Activated T-cell treated with anti-CD3 and anti-CD28 coated beads, Interleukin-2, amount 50 U/mL, for 72 hours (primary cell): ENCODE results near the gene RASA2. TPM values are rescaled to one million over a fixed set of nuclear protein-coding genes. Genes with fewer than 3 reads are reported as not detected.
"Not testable (repeated sequence)": the region's sequence is repeated elsewhere in the genome, so short reads cannot be mapped to it uniquely, and the experiment has no call there.

ENCODE experiments used
- ATAC-seq, 2 donors: fragments of 150-1000 bp; cut with Tn5 transposase; replicated peaks in 1 of 2; 2 replicates each; pipeline ENCODE4 v1.10.0; 2021; ENCODE audit warnings: moderate library complexity in 2 of 2, mild to moderate bottlenecking in 1 of 2
- DNase-seq, 2 donors: peaks; one replicate each; pipeline ENCODE4 v3.0.0; 2021 to 2022; ENCODE audit warnings: mixed read lengths in 1 of 2
- H3K27ac Mint-ChIP-seq: one replicate; pipeline ENCODE4 v1.8.0; 2022; ENCODE audit warnings: mild to moderate bottlenecking, moderate library complexity, mixed read lengths
- H3K27me3 Mint-ChIP-seq: one replicate; pipeline ENCODE4 v1.8.0; 2022; ENCODE audit warnings: low read depth, mixed read lengths
- H3K36me3 Mint-ChIP-seq, 2 donors: one replicate each; pipeline ENCODE4 v1.8.0; 2022; ENCODE audit warnings: mixed read lengths in 2 of 2, mild to moderate bottlenecking in 1 of 2; ENCODE audit not compliant: insufficient read depth in 2 of 2
- H3K4me1 Mint-ChIP-seq: one replicate; pipeline ENCODE4 v1.8.0; 2022; ENCODE audit warnings: low read depth, mixed read lengths
- H3K4me3 Mint-ChIP-seq, 2 donors: one replicate each; pipeline ENCODE4 v1.8.0; 2022; ENCODE audit warnings: mild to moderate bottlenecking in 2 of 2, mixed read lengths in 2 of 2, moderate library complexity in 2 of 2
- H3K9me3 Mint-ChIP-seq, 2 donors: one replicate each; pipeline ENCODE4 v1.8.0; 2022; ENCODE audit warnings: mixed read lengths in 2 of 2
- total RNA-seq, 2 donors: library from RNA; stranded (reverse); gene quantifications; one replicate each; pipeline ENCODE4 v1.2.3, GENCODE V29; 2022

RASA2 gene
- total RNA-seq, 2 donors from 2014 or later: 34.4 to 37.3 TPM

GRCh38 chr3:141487521-141488252 is 860 bp downstream of the RASA2 start:
- ATAC-seq (peak; percentile 73), DNase-seq (peak; percentile 90 to 93)
- Mint-ChIP-seq H3K4me1 (peaks cover 66% of the 10 kb centered on the region), H3K4me3 (peak overlapping the region; percentile 92 to 100), H3K9me3 (no peaks in the 10 kb centered on the region), H3K27ac (peak overlapping the region; percentile 99), H3K36me3 (peaks cover 4 to 8% of the 10 kb centered on the region in 2 donors), H3K27me3 (no peaks in the 10 kb centered on the region)

GRCh38 chr3:141489203-141489602 is 2.4 kb downstream of the RASA2 start:
- Mint-ChIP-seq H3K36me3 (peaks cover 4 to 8% of the 10 kb centered on the region in 2 donors), H3K9me3 (no peaks in the 10 kb centered on the region), H3K27me3 (no peaks in the 10 kb centered on the region), H3K4me3 (peak overlapping the region; percentile 92 to 100), H3K4me1 (peaks cover 81% of the 10 kb centered on the region), H3K27ac (peak overlapping the region; percentile 97)
- DNase-seq: peak in 1 of 2 donors; percentile 31
- ATAC-seq: no peak

GRCh38 chr3:141491081-141491480 is 4.3 kb downstream of the RASA2 start:
- H3K27me3 Mint-ChIP-seq: no peaks in the 10 kb centered on the region
- H3K4me1 Mint-ChIP-seq: peaks cover 89% of the 10 kb centered on the region
- DNase-seq: no peak
- H3K9me3 Mint-ChIP-seq: no peaks in the 10 kb centered on the region
- ATAC-seq: no peak
- H3K36me3 Mint-ChIP-seq: peaks cover 8 to 16% of the 10 kb centered on the region in 2 donors
- H3K4me3 Mint-ChIP-seq: peak overlapping the region; percentile 49 to 100
- H3K27ac Mint-ChIP-seq: peak overlapping the region; percentile 24

GRCh38 chr3:141491929-141492328 is 5.1 kb downstream of the RASA2 start:
- Mint-ChIP-seq H3K4me3 (peak overlapping the region in 1 of 2 donors; percentile 72), H3K36me3 (peaks cover 8 to 23% of the 10 kb centered on the region in 2 donors), H3K27me3 (no peaks in the 10 kb centered on the region), H3K4me1 (peaks cover 91% of the 10 kb centered on the region), H3K27ac (peak overlapping the region; percentile 68), H3K9me3 (no peaks in the 10 kb centered on the region)
- ATAC-seq (no peak), DNase-seq (no peak)

- peak overlapping the region; percentile 23 for H3K27ac Mint-ChIP-seq
Observed at GRCh38 chr3:141493184-141493583, 6.4 kb downstream of the RASA2 start.

GRCh38 chr3:141497589-141497988 is 10.8 kb downstream of the RASA2 start:
- Mint-ChIP-seq H3K36me3 (peaks cover 6 to 17% of the 10 kb centered on the region in 2 donors), H3K4me1 (peaks cover 80% of the 10 kb centered on the region), H3K27ac (peak overlapping the region; percentile 98)
- H3K4me3 Mint-ChIP-seq, DNase-seq, ATAC-seq, H3K27me3 Mint-ChIP-seq, H3K9me3 Mint-ChIP-seq: not testable (repeated sequence)

More at GRCh38 chr3:141493184-141493583, 6.4 kb downstream of the RASA2 start:
- DNase-seq (no peak), ATAC-seq (peak; percentile 83 to 86)
- peaks cover 8 to 20% of the 10 kb centered on the region in 2 donors for H3K36me3 Mint-ChIP-seq
- H3K27me3 Mint-ChIP-seq: no peaks in the 10 kb centered on the region
- H3K9me3 Mint-ChIP-seq: no peaks in the 10 kb centered on the region
- peaks cover 93% of the 10 kb centered on the region for H3K4me1 Mint-ChIP-seq
- H3K4me3 Mint-ChIP-seq: peak overlapping the region; percentile 12 to 72

GRCh38 chr3:141498598-141499223 is 11.9 kb downstream of the RASA2 start:
- peak; percentile 87 for DNase-seq
- Mint-ChIP-seq H3K9me3 (no peaks in the 10 kb centered on the region), H3K4me1 (peaks cover 69% of the 10 kb centered on the region), H3K36me3 (peaks cover 6 to 19% of the 10 kb centered on the region in 2 donors), H3K27me3 (no peaks in the 10 kb centered on the region), H3K27ac (peak overlapping the region; percentile 98), H3K4me3 (peak overlapping the region; percentile 75 to 76)
- ATAC-seq: peak; percentile 79 to 86

- Mint-ChIP-seq H3K4me3 (peak overlapping the region; percentile 75 to 76), H3K4me1 (peaks cover 64% of the 10 kb centered on the region), H3K9me3 (no peaks in the 10 kb centered on the region), H3K36me3 (peaks cover 6 to 19% of the 10 kb centered on the region in 2 donors), H3K27me3 (no peaks in the 10 kb centered on the region), H3K27ac (peak overlapping the region; percentile 98)
- DNase-seq: no peak
- ATAC-seq: peak; percentile 49 to 52
Observed at GRCh38 chr3:141499284-141499683, 12.5 kb downstream of the RASA2 start.

GRCh38 chr3:141499965-141500364 is 13.1 kb downstream of the RASA2 start:
- Mint-ChIP-seq H3K36me3 (peaks cover 4 to 18% of the 10 kb centered on the region in 2 donors), H3K4me3 (peak overlapping the region; percentile 75 to 76), H3K27me3 (no peaks in the 10 kb centered on the region), H3K27ac (peak overlapping the region; percentile 98), H3K9me3 (no peaks in the 10 kb centered on the region), H3K4me1 (peaks cover 57% of the 10 kb centered on the region)
- ATAC-seq (peak; percentile 44 to 50), DNase-seq (no peak)

GRCh38 chr3:141500397-141500796 is 13.6 kb downstream of the RASA2 start:
- DNase-seq (no peak), ATAC-seq (peak in 1 of 2 donors; percentile 14)
- Mint-ChIP-seq H3K27ac (peak overlapping the region; percentile 98), H3K9me3 (no peaks in the 10 kb centered on the region), H3K36me3 (peaks cover 4 to 14% of the 10 kb centered on the region in 2 donors), H3K4me1 (peaks cover 52% of the 10 kb centered on the region), H3K4me3 (peak overlapping the region; percentile 75 to 76), H3K27me3 (no peaks in the 10 kb centered on the region)

GRCh38 chr3:141505166-141505565 is 18.3 kb downstream of the RASA2 start:
- H3K4me1 Mint-ChIP-seq: peaks cover 40% of the 10 kb centered on the region
- no peak for DNase-seq
- peaks cover 6 to 12% of the 10 kb centered on the region in 2 donors for H3K36me3 Mint-ChIP-seq
- no peaks in the 10 kb centered on the region for H3K27me3 Mint-ChIP-seq
- no peak for ATAC-seq
- H3K27ac Mint-ChIP-seq: no peak overlapping the region
- peaks cover 0 to 2% of the 10 kb centered on the region in 2 donors for H3K9me3 Mint-ChIP-seq
- H3K4me3 Mint-ChIP-seq: no peak overlapping the region

GRCh38 chr3:141506071-141506470 is 19.2 kb downstream of the RASA2 start:
- H3K27me3 Mint-ChIP-seq: no peaks in the 10 kb centered on the region
- peaks cover 9 to 21% of the 10 kb centered on the region in 2 donors for H3K36me3 Mint-ChIP-seq
- H3K9me3 Mint-ChIP-seq: peaks cover 0 to 8% of the 10 kb centered on the region in 2 donors
- H3K27ac Mint-ChIP-seq: no peak overlapping the region
- ATAC-seq (no peak), DNase-seq (no peak)
- H3K4me3 Mint-ChIP-seq: no peak overlapping the region
- peaks cover 40% of the 10 kb centered on the region for H3K4me1 Mint-ChIP-seq

GRCh38 chr3:141507392-141508066 is 20.7 kb downstream of the RASA2 start:
- Mint-ChIP-seq H3K9me3 (peaks cover 0 to 10% of the 10 kb centered on the region in 2 donors), H3K36me3 (peaks cover 12 to 25% of the 10 kb centered on the region in 2 donors), H3K27ac (no peak overlapping the region), H3K4me3 (peak overlapping the region; percentile 12 to 49), H3K4me1 (peaks cover 50% of the 10 kb centered on the region), H3K27me3 (no peaks in the 10 kb centered on the region)
- ATAC-seq (peak in 1 of 2 donors; percentile 17), DNase-seq (no peak)
